H1 (cell line): Measurements from ENCODE around the gene ZSWIM9. TPM values are rescaled to one million over a fixed set of nuclear protein-coding genes. Genes with fewer than 3 reads are reported as not detected.

Experiments used
- CTCF ChIA-PET: fragments of 300-600 bp; sonication (Branson Sonifier 250); formaldehyde crosslinking; loops from one replicate; lab custom pipeline; 2021; ENCODE audit not compliant: partially characterized antibody; lab: Charles Lee
- POLR2A ChIA-PET: fragments of 300-600 bp; sonication (Branson Sonifier 250); formaldehyde crosslinking; loops from one replicate; lab custom pipeline; 2021; ENCODE audit warnings: inconsistent platforms; ENCODE audit not compliant: partially characterized antibody; lab: Charles Lee
- DNase-seq, 2 experiments: peaks; one replicate each; pipeline versions ENCODE4 v3.0.0 to v3.0.0-alpha.2; 2010 to 2022; ENCODE audit warnings: low spot score in 2 of 2, low read depth in 1 of 2, mixed read lengths in 1 of 2
- FAIRE-seq: peaks from 2 replicates; lab custom pipeline; 2011; peaks lifted over from hg19 to GRCh38; lab: Jason Lieb, UNC
- H2AFZ ChIP-seq: 2 replicates; pipeline ENCODE4 v1.8.1; 2012; ENCODE audit warnings: low read length, inconsistent platforms
- H2AK5ac ChIP-seq: 2 replicates; pipeline ENCODE4 v1.6.1; 2013; ENCODE audit warnings: low read depth, low read length
- H2BK120ac ChIP-seq: replicated peaks from 2 replicates; pipeline ENCODE3; 2013; ENCODE audit warnings: low read depth, low read length, inconsistent platforms
- H2BK12ac ChIP-seq: 2 replicates; pipeline ENCODE4 v1.6.1; 2013; ENCODE audit warnings: low read depth, low read length
- H2BK15ac ChIP-seq: 2 replicates; pipeline ENCODE4 v1.6.1; 2013; ENCODE audit warnings: low read length
- H2BK20ac ChIP-seq: 2 replicates; pipeline ENCODE4 v1.6.1; 2013; ENCODE audit warnings: low read length
- H2BK5ac ChIP-seq: 2 replicates; pipeline ENCODE4 v1.6.1; 2013; ENCODE audit warnings: low read depth, low read length
- H3K14ac ChIP-seq: 2 replicates; pipeline ENCODE4 v1.6.1; 2013; ENCODE audit warnings: inconsistent platforms; ENCODE audit not compliant: insufficient read length
- H3K18ac ChIP-seq: 2 replicates; pipeline ENCODE4 v1.6.1; 2013; ENCODE audit warnings: low read length; ENCODE audit errors: extremely low read depth
- H3K23ac ChIP-seq: 2 replicates; pipeline ENCODE4 v1.6.1; 2013; ENCODE audit warnings: inconsistent platforms; ENCODE audit not compliant: insufficient read length
- H3K23me2 ChIP-seq: 2 replicates; pipeline ENCODE4 v1.6.1; 2013; ENCODE audit warnings: low read depth, low read length
- H3K27ac ChIP-seq: 2 replicates; pipeline ENCODE4 v1.6.1; 2011; ENCODE audit warnings: low read depth, low read length, inconsistent platforms
- H3K27me3 ChIP-seq, 4 experiments: replicated peaks in 1 of 4; 1 replicate in 1 of 4; 2 replicates in 3 of 4; pipeline versions ENCODE4 v1.6.1 to v1.8.1; 2011 to 2013; ENCODE audit warnings: low read length in 3 of 4, mild to moderate bottlenecking in 3 of 4, inconsistent platforms in 2 of 4, mixed read lengths in 2 of 4, moderate library complexity in 1 of 4; ENCODE audit not compliant: control insufficient read depth in 3 of 4, insufficient read depth in 3 of 4; ENCODE audit errors: extremely low read depth in 1 of 4
- H3K36me3 ChIP-seq, 4 experiments: 2 replicates each; pipeline versions ENCODE4 v1.6.1 to v1.8.1; 2011 to 2013; ENCODE audit warnings: mild to moderate bottlenecking in 4 of 4, low read length in 3 of 4, moderate library complexity in 2 of 4, control low read depth in 1 of 4, inconsistent platforms in 1 of 4; ENCODE audit not compliant: insufficient read depth in 4 of 4, control insufficient read depth in 2 of 4
- H3K4ac ChIP-seq: replicated peaks from 2 replicates; pipeline ENCODE3; 2013; ENCODE audit warnings: low read length, low read depth, mixed read lengths, inconsistent platforms; ENCODE audit not compliant: insufficient read length
- H3K4me1 ChIP-seq, 4 experiments: replicated peaks in 1 of 4; 1 replicate in 1 of 4; 2 replicates in 3 of 4; pipeline versions ENCODE4 v1.6.1 to v1.8.1; 2011 to 2013; ENCODE audit warnings: low read length in 3 of 4, inconsistent platforms in 2 of 4, mixed read lengths in 1 of 4; ENCODE audit not compliant: insufficient read depth in 4 of 4, control insufficient read depth in 3 of 4
- H3K4me2 ChIP-seq, 2 experiments: 2 replicates each; pipeline versions ENCODE4 v1.6.1 to v1.8.1; 2011 to 2013; ENCODE audit warnings: low read depth in 2 of 2, low read length in 2 of 2, control low read depth in 1 of 2, inconsistent platforms in 1 of 2, mild to moderate bottlenecking in 1 of 2; ENCODE audit not compliant: insufficient read depth in 1 of 2
- H3K4me3 ChIP-seq, 4 experiments: fragments of 200-600, 300-600 bp in 1 of 4; sonication (generic), shearing (Covaris generic), sonication (Bioruptor Twin) in 1 of 4; 2 replicates each; pipeline versions ENCODE4 v1.5.1 to v1.8.1; 2011 to 2016; ENCODE audit warnings: low read length in 4 of 4, low read depth in 3 of 4, control low read depth in 2 of 4, inconsistent platforms in 2 of 4, mild to moderate bottlenecking in 2 of 4, mixed read lengths in 1 of 4, moderate library complexity in 1 of 4; ENCODE audit not compliant: insufficient read depth in 2 of 4; ENCODE audit errors: extremely low read depth in 1 of 4
- H3K56ac ChIP-seq: replicated peaks from 2 replicates; pipeline ENCODE3; 2013; ENCODE audit warnings: low read depth, mild to moderate bottlenecking, mixed read lengths, low read length, inconsistent platforms; ENCODE audit not compliant: insufficient read length
- H3K79me1 ChIP-seq: 2 replicates; pipeline ENCODE4 v1.6.1; 2013; ENCODE audit warnings: low read depth, low read length, control low read depth
- H3K79me2 ChIP-seq, 2 experiments: 2 replicates each; pipeline versions ENCODE4 v1.6.1 to v1.8.1; 2012 to 2013; ENCODE audit warnings: low read length in 2 of 2, mild to moderate bottlenecking in 2 of 2, inconsistent platforms in 1 of 2; ENCODE audit not compliant: insufficient read depth in 2 of 2, control insufficient read depth in 1 of 2
- H3K9ac ChIP-seq, 4 experiments: replicated peaks in 1 of 4; 1 replicate in 1 of 4; 2 replicates in 3 of 4; pipeline versions ENCODE4 v1.6.1 to v1.8.1; 2011 to 2013; ENCODE audit warnings: low read depth in 3 of 4, low read length in 3 of 4, control low read depth in 2 of 4, mild to moderate bottlenecking in 2 of 4, moderate library complexity in 2 of 4, inconsistent platforms in 1 of 4; ENCODE audit errors: extremely low read depth in 1 of 4
- H3K9me3 ChIP-seq, 2 experiments: 2 replicates each; pipeline versions ENCODE4 v1.6.1 to v1.8.1; 2012 to 2013; ENCODE audit warnings: mild to moderate bottlenecking in 2 of 2, moderate library complexity in 2 of 2, control low read depth in 1 of 2, inconsistent platforms in 1 of 2, low read depth in 1 of 2, low read length in 1 of 2, mixed read lengths in 1 of 2; ENCODE audit not compliant: insufficient read depth in 2 of 2
- H4K20me1 ChIP-seq, 2 experiments: replicated peaks in 1 of 2; 2 replicates each; pipeline versions ENCODE3 to v1.8.1; 2011 to 2013; ENCODE audit warnings: inconsistent platforms in 2 of 2, low read length in 2 of 2, mild to moderate bottlenecking in 1 of 2; ENCODE audit not compliant: insufficient read depth in 2 of 2, control insufficient read depth in 1 of 2
- H4K5ac ChIP-seq: 2 replicates; pipeline ENCODE4 v1.6.1; 2013; ENCODE audit warnings: low read length, low read depth, mixed read lengths, inconsistent platforms; ENCODE audit not compliant: insufficient read length
- H4K8ac ChIP-seq: 2 replicates; pipeline ENCODE4 v1.8.0; 2013; ENCODE audit warnings: mild to moderate bottlenecking, moderate library complexity, low read length, inconsistent platforms; ENCODE audit not compliant: insufficient read depth; ENCODE audit errors: extremely low read depth
- H4K91ac ChIP-seq: replicated peaks from 2 replicates; pipeline ENCODE3; 2013; ENCODE audit warnings: low read length, mixed read lengths, inconsistent platforms; ENCODE audit not compliant: insufficient read length
- CTCF ChIP-seq, 3 experiments: IDR thresholded peaks; 1 replicate in 2 of 3; 2 replicates in 1 of 3; pipeline versions ENCODE4 v1.5.1 to v1.6.1; 2011; ENCODE audit warnings: low read length in 3 of 3, mild to moderate bottlenecking in 3 of 3, inconsistent platforms in 2 of 3, low read depth in 1 of 3, moderate library complexity in 1 of 3; ENCODE audit not compliant: insufficient read depth in 1 of 3; ENCODE audit errors: control extremely low read depth in 1 of 3
- GTF2F1 ChIP-seq: IDR thresholded peaks from 2 replicates; pipeline ENCODE4 v1.6.1; 2012; ENCODE audit warnings: low read depth, low read length, improper control_type of control experiment, borderline replicate concordance
- JUN ChIP-seq: IDR thresholded peaks from 2 replicates; pipeline ENCODE4 v1.6.1; 2011; ENCODE audit warnings: low read depth, mild to moderate bottlenecking, improper control_type of control experiment, low read length
- POLR2A ChIP-seq, 2 experiments: IDR thresholded peaks; 1 replicate in 1 of 2; 2 replicates in 1 of 2; pipeline ENCODE4 v1.6.1; 2011; ENCODE audit warnings: low read depth in 2 of 2, low read length in 2 of 2, mild to moderate bottlenecking in 2 of 2; ENCODE audit errors: control extremely low read depth in 1 of 2
- RFX5 ChIP-seq: IDR thresholded peaks from 2 replicates; pipeline ENCODE4 v1.6.1; 2011; ENCODE audit warnings: low read depth, low read length, improper control_type of control experiment, borderline replicate concordance
- TAF1 ChIP-seq: IDR thresholded peaks from 2 replicates; pipeline ENCODE4 v1.6.1; 2011; ENCODE audit warnings: mild to moderate bottlenecking, low read depth, low read length
- YY1 ChIP-seq: IDR thresholded peaks from 2 replicates; pipeline ENCODE4 v1.6.1; 2011; ENCODE audit warnings: low read depth, mild to moderate bottlenecking, low read length
- WGBS, 2 experiments: shearing (Covaris generic) in 1 of 2; methylation state at CpG; one replicate each; pipeline versions ENCODE4 v1.1.6 to v1.1.7; 2013 to 2015; ENCODE audit warnings: low lambda C conversion rate in 2 of 2, mixed read lengths in 2 of 2, inconsistent platforms in 1 of 2, low coverage in 1 of 2, missing lambda C conversion rate in 1 of 2; ENCODE audit not compliant: insufficient replicate concordance in 2 of 2, insufficient coverage in 1 of 2, insufficient read length in 1 of 2; ENCODE audit errors: extremely low coverage in 1 of 2, missing lambda C conversion rate in 1 of 2; 5-methylcytosine and 5-hydroxymethylcytosine counted together
- polyA plus RNA-seq, 7 experiments: library from polyadenylated mRNA; depleted of rRNA in 3 of 7; stranded (reverse) in 5 of 7; unstranded in 2 of 7; fragments of >200 nt in 5 of 7; fragments of 200-250 nt in 2 of 7; gene quantifications; 1 replicate in 5 of 7; 2 replicates in 1 of 7; 4 replicates in 1 of 7; pipeline versions ENCODE4 v1.2.1 to v1.2.3, GENCODE V29; 2011 to 2013; ENCODE audit warnings: missing spikeins in 2 of 7, mixed read lengths in 2 of 7
- total RNA-seq: library from RNA; stranded (reverse); fragmentation: NEBNext Ultra II Directional; extraction: Animal tissue kit (Norgen Biotek cat#: 25700); gene quantifications from 2 replicates; pipeline ENCODE4 v1.2.1, GENCODE V29; 2021
- TF ChIP-seq, protein P1 (sequence below): IDR thresholded peaks from 2 replicates; pipeline ENCODE4 v1.6.1; 2012; ENCODE audit warnings: inconsistent platforms
- TF ChIP-seq, protein P2 (sequence below): IDR thresholded peaks from 2 replicates; pipeline ENCODE4 v1.6.1; 2011; ENCODE audit warnings: low read depth, mild to moderate bottlenecking, low read length; ENCODE audit not compliant: insufficient read depth

Gene ZSWIM9
- total and polyA plus RNA-seq, 2 of the 8 experiments (the other 6 are each of a cell fraction or from before 2014, with no cell fraction given): 1.5 to 10.4 TPM

DNA sequence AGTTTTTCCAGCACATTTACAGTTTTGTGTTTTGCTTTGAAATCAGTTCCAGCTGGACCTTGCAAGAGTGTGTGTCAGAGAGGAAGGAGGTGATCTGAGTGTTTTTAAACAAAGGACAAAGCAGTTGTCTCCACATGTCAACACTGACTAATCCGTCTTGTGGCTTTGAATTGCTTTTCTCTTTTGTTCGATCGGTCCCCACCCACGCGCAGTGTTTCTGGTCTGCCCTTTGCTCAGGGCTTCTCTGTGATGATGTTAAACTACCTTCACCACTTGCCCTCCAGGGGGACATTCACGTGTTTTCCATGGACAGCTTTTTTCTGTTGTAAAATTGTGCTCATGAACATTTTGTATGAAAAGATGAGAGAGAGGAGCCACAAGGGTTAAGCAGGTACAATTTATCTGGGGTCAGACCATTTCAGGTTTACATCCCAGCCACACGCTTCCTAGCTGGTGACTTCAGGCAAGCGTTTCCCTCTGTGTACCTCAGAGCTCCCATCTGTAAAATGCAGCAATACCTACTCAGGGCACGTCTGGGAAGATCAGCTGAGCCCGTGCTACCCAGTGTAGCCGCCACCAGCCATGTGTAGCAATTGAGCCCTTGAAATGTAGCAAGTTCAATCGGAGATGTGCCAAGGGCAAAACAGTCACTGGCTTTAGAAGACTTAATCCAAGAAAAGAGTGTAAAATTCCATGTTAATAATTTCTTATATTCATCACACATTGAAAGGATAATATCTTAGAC, 46.4 kb upstream of the ZSWIM9 start:
- Histone ChIP-seq H2AK5ac (no peak overlapping the region), H3K14ac (no peak overlapping the region), H2BK5ac (no peak overlapping the region), H3K4ac (no peak overlapping the region), H2BK20ac (no peak overlapping the region), H3K56ac (no peak overlapping the region), H2BK120ac (no peak overlapping the region), H3K4me3 (no peak overlapping the region), H3K23me2 (no peaks in the 10 kb centered on the region), H3K18ac (no peak overlapping the region), H3K9me3 (no peaks in the 10 kb centered on the region), H3K23ac (no peak overlapping the region), H2AFZ (no peak overlapping the region), H3K36me3 (peaks cover 20 to 61% (median 31%) of the 10 kb centered on the region in 4 experiments), H3K79me2 (no peaks in the 10 kb centered on the region), H4K20me1 (no peaks in the 10 kb centered on the region), H3K4me1 (no peaks in the 10 kb centered on the region), H4K8ac (no peak overlapping the region), H2BK15ac (no peak overlapping the region), H3K27me3 (no peaks in the 10 kb centered on the region), H3K4me2 (no peak overlapping the region), H3K79me1 (no peaks in the 10 kb centered on the region), H2BK12ac (no peak overlapping the region), H4K5ac (no peak overlapping the region), H4K91ac (no peak overlapping the region), H3K9ac (no peak overlapping the region), H3K27ac (no peak overlapping the region)
- POLR2A ChIA-PET: interaction anchor here (0.6 to 1.7 kb wide), 4 partner anchors 10 to 256 kb away, joined by 3 to 4 read pairs (median 3); no protein-coding TSS in a partner anchor
- DNase-seq (no peak), FAIRE-seq (no peak)
- CTCF ChIA-PET: interaction anchor here (0.6 to 5.9 kb wide), 9 partner anchors 11 to 162 kb away, joined by 3 to 49 read pairs (median 5); no protein-coding TSS in a partner anchor
- WGBS, 2 experiments: 90% methylated on average over 12 of the region's 12 CpGs; no CpG with 5 or more reads in 1 of the 2 experiments
- TF ChIP-seq TAF1 (no peak), CTCF (IDR thresholded peaks at IDR 0.05; ENCODE audit: control extremely low read depth in 1 of 3, insufficient read depth in 1 of 3, low read depth in 1 of 3, low read length in 3 of 3) (no peak), YY1 (no peak), POLR2A (IDR thresholded peaks at IDR 0.05; ENCODE audit: control extremely low read depth in 1 of 2, low read depth in 2 of 2, low read length in 2 of 2) (no peak), RFX5 (no peak), GTF2F1 (no peak), JUN (no peak)
- TF ChIP-seq, protein P1, sequence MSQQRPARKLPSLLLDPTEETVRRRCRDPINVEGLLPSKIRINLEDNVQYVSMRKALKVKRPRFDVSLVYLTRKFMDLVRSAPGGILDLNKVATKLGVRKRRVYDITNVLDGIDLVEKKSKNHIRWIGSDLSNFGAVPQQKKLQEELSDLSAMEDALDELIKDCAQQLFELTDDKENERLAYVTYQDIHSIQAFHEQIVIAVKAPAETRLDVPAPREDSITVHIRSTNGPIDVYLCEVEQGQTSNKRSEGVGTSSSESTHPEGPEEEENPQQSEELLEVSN: no peak
- TF ChIP-seq, protein P2, sequence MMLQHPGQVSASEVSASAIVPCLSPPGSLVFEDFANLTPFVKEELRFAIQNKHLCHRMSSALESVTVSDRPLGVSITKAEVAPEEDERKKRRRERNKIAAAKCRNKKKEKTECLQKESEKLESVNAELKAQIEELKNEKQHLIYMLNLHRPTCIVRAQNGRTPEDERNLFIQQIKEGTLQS: no peak
